Lower leg skin (tissue), 3 donors: ENCODE data around the gene DCBLD2.

Experiments
- CTCF ChIP-seq, 3 donors: fragments of 450-650 bp; IDR thresholded peaks; one replicate each; pipeline ENCODE4 v1.5.1; 2016; ENCODE audit warnings: antibody characterized with exemption in 3 of 3, mild to moderate bottlenecking in 3 of 3, moderate library complexity in 2 of 3
- POLR2A ChIP-seq, 2 donors: fragments of 450-650 bp; IDR thresholded peaks; one replicate each; pipeline ENCODE4 v1.6.1; 2016 to 2017; ENCODE audit warnings: antibody characterized with exemption in 2 of 2, mild to moderate bottlenecking in 1 of 2, moderate library complexity in 1 of 2

GRCh38 chr3:98809557-98809956, 91.9 kb downstream of the DCBLD2 start:
- TF ChIP-seq CTCF (IDR thresholded peaks at IDR 0.05) (no peak), POLR2A (IDR thresholded peaks at IDR 0.05) (no peak)
